HG03571 (cell line): ENCODE data around the gene BAAT.

Experiments used
- ATAC-seq: cut with Tn5 transposase; IDR thresholded peaks from one replicate; pipeline ENCODE4 v1.9.1; 2021; ENCODE audit not compliant: unreplicated experiment

Gene BAAT

GRCh38 chr9:101398930-101399642 is 14.3 kb upstream of the BAAT start:
- peak; percentile 0 for ATAC-seq

DNA sequence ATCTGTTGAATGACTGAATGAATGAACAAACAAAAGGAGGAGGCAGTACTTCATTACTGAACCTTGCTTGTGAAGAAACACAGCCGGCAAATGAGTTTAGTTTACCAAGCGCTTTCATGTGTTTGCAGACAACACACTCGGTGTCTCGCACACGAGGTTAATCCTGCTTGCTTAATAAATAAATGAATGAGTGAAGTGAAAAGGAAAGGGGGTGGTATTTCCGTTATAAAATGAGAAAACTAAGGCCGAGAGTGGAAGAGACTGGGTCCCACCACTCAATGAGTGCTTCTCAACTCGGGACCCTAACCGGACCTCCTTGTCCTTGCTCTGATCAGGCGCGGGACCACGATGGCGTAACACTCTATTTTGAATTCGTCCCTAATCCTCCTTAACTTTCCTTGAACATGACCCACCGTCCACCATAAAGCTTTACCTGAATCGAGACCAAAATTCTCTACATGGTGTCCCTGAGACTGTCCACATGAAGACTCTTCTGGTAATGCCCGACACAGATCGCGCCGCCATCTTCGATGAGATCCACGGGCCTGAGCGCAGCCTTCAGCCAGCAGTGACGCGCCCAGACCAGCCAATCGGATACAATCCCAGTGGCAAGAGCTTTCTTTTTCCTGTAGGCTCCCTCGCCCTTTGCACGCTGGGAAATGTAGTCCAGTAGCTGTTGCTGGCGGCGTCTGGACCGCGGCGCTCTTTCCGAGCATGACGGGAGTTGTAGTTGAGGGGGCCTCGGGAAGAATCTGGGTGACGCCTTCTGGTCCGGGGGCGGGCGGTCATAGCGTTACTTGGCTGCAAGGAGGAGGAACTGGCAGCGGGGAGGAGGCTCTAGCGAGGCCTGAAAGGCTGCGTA is 13.5 kb upstream of the BAAT start, which contains the start of the genes MRPL50 and ZNF189:
TSS of gene MRPL50 (minus strand) at position 551 of the 862 bp plus-strand sequence. CDS start at position 525, 26 bp downstream.
TSS of gene ZNF189 (plus strand) at position 784 of the 862 bp plus-strand sequence. CDS start 306 bp downstream, outside the sequence.
- peak; percentile 98 for ATAC-seq

DNA sequence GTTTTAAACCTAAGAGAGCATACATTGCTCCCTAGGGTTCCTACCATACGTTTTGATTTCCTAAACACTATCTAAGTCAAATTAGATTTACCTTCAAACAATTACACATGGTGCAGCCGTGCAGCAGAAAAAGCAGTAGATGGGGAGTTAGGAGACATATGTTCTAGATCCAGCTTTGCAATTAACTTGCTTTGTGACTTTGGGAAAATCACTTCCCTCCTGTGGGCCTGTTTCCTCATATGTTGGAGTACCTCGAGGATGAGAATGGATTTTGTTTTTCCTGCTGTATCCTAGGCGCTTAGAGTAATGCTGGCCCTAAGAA is 12.9 kb upstream of the BAAT start:
- no peak for ATAC-seq

GRCh38 chr9:101394687-101395086 is 9.9 kb upstream of the BAAT start:
- no peak for ATAC-seq

- ATAC-seq = no peak
Measured at GRCh38 chr9:101393135-101393534, 8.3 kb upstream of the BAAT start.

GRCh38 chr9:101388507-101388993 is 3.7 kb upstream of the BAAT start:
- no peak for ATAC-seq

- ATAC-seq = no peak
Measured at GRCh38 chr9:101387871-101388506, 3.2 kb upstream of the BAAT start.

GRCh38 chr9:101383361-101383760 is 1.4 kb downstream of the BAAT start:
- no peak for ATAC-seq

GRCh38 chr9:101381833-101382342 is 2.9 kb downstream of the BAAT start:
- no peak for ATAC-seq

- ATAC-seq = no peak
Measured at GRCh38 chr9:101381118-101381517, 3.7 kb downstream of the BAAT start.

- no peak for ATAC-seq
Measured at GRCh38 chr9:101380295-101380694, 4.5 kb downstream of the BAAT start.

- no peak for ATAC-seq
Measured at GRCh38 chr9:101376111-101376848, 8.5 kb downstream of the BAAT start.

DNA sequence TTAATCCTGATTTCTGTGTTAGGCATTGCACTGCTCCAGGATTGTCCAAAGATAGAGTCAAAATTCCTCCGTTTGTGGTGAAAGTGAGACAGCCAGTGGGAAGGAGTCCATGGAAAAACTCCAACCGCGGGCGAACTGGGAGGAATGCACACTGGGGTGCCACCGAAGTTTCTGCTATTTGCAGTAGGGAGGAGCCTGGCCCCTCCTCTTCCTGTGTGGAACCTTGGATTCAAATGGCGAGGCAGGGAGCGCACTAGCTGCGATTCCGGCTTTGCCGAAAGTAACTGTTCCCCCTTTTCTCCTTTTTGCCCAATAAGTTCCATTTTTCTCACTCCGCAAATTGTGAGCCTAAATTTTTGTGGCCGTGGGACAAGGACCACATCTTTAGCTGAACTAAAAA is 9.3 kb downstream of the BAAT start:
- ATAC-seq = no peak

- ATAC-seq = no peak
Measured at GRCh38 chr9:101372327-101373118, 12.3 kb downstream of the BAAT start.

DNA sequence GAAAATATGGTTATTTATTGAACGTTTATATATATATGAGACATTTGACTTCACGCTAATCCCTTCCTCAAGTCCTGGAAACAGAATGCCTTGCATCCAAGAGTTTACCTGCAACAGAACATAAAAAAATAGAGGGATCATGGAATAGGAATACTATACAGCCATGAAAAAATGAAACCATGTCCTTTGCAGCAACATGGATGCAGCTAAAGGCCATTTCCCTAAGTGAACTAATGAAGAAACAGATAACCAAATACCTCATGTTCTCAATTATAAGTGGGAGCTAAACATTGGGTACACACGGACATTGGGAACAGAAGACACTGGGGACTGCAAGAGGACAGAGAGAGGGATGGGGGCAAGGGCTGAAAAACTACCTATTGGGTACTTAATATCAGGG is 13.0 kb downstream of the BAAT start:
- no peak for ATAC-seq

DNA sequence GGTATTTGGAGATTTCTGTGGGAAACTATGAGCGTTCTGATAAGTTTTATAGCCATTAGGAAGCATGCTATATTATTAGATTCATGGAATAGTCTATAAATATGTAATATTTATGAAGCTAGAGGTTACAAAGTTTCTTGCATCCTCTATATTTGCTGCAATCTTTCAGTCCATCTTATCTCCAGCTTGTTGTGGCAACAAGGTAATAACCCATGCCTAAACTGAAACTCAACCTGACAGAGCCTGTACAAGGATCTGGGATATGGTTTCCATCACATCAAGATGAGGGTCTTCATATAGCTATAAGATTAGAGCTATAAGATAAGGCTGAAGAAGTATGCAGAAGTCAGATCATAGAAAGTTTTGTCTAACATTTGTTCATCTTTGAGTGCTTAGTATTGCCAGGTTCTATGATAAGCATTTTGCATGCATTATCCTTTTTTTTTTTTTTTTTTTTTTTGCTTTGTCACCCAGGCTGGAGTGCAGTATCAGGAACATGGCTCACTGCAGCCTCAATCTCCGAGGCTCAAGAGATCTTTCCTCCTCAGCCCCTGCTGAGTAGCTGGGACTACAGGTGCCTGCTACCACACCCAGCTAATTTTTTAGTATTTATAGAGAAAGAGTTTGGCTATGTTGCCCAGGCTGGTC is 14.8 kb downstream of the BAAT start:
- no peak for ATAC-seq

DNA sequence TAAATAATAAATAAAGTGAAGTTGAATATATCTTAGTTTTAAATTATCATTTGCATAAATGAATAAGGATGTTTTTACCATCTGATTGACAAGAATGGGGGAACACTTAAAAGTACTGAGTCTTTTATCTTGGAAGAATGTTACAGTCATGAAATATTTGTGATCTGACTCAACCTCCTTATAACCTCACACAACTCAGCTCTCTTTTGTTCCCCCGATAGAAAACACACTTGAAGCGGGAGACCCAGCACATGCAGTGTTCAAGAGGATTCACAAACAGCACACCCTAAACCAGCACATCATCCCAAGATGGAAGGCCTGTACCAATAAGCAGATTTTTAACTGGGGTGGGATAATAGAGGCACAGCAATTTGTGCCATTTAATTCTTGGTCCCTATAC is 15.5 kb downstream of the BAAT start:
- no peak for ATAC-seq

DNA sequence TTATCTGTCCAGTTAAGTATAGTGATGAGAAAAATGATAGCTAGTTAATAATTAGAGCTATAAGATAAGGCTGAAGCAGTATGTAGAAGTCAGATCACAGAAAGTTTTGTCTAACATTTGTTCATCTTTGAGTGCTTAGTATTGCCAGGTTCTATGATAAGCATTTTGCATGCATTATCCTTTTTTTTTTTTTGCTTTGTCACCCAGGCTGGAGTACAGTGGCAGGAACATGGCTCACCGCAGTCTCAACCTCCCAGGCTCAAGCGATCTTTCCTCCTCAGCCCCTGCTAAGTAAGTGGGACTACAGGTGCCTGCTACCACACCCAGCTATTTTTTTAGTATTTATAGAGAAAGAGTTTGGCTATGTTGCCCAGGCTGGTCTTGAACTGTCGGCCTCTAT is 17.5 kb downstream of the BAAT start:
- ATAC-seq = no peak

- no peak for ATAC-seq
Measured at GRCh38 chr9:101366038-101366756, 18.6 kb downstream of the BAAT start.
